ENCODE results near the gene PREX1. TPM values are rescaled to one million over a fixed set of nuclear protein-coding genes. Genes with fewer than 3 reads are reported as not detected.

Gene PREX1
- total RNA-seq, 1 experiment from 2014 or later: 3.3 TPM

DNA sequence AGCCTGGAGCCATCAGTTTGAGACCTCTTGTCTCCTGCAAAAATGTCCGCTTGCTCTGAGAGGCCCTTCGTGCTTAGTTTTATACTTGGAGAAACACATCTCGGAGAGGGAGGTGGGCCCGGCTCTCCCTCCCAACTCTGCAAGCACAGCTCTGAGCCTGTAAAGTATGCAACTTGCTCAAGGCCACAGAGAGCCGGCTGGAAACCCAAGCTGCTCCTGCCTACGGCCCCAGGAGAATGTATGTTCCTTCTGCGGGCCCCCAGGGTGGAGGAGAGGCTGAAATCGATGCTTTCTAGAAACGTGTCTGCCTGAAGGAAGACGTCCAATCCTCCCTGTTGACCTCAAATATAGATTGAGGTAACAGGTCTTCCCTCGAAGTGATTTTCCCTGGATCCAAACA lies 205.4 kb downstream of the PREX1 start:
- Histone ChIP-seq H3K4me3 (no peak overlapping the region), H3K9me3 (ENCODE audit: insufficient read depth, low read depth) (no peaks in the 10 kb centered on the region), H3K27me3 (ENCODE audit: insufficient read depth, low read depth) (no peaks in the 10 kb centered on the region), H2AFZ (no peak overlapping the region), H3F3A (ENCODE audit: insufficient read depth, low read depth) (peaks cover 31% of the 10 kb centered on the region; the same call in 1 of the 2 replicates), H3K4me2 (no peak overlapping the region), H3K36me3 (ENCODE audit: low read depth) (no peaks in the 10 kb centered on the region), H3K4me1 (replicated peaks; ENCODE audit: insufficient read depth) (peaks cover 38% of the 10 kb centered on the region), H3K27ac (peak overlapping the region; percentile 94; the same call in 1 of the 2 replicates), H3K79me2 (ENCODE audit: low read depth) (no peaks in the 10 kb centered on the region), H4K20me1 (ENCODE audit: insufficient read depth) (no peaks in the 10 kb centered on the region), H3K9me2 (ENCODE audit: insufficient read depth) (no peaks in the 10 kb centered on the region)
- intact Hi-C loops (cut with micrococcal nuclease; ENCODE audit: unreplicated experiment): loop anchor here (5.0 to 10.0 kb wide), 3 partner anchors 555 to 1868 kb away; no protein-coding TSS in a partner anchor
- TF ChIP-seq, protein P1, sequence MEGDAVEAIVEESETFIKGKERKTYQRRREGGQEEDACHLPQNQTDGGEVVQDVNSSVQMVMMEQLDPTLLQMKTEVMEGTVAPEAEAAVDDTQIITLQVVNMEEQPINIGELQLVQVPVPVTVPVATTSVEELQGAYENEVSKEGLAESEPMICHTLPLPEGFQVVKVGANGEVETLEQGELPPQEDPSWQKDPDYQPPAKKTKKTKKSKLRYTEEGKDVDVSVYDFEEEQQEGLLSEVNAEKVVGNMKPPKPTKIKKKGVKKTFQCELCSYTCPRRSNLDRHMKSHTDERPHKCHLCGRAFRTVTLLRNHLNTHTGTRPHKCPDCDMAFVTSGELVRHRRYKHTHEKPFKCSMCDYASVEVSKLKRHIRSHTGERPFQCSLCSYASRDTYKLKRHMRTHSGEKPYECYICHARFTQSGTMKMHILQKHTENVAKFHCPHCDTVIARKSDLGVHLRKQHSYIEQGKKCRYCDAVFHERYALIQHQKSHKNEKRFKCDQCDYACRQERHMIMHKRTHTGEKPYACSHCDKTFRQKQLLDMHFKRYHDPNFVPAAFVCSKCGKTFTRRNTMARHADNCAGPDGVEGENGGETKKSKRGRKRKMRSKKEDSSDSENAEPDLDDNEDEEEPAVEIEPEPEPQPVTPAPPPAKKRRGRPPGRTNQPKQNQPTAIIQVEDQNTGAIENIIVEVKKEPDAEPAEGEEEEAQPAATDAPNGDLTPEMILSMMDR (conservative IDR thresholded peaks at IDR 0.05): no peak
- TF ChIP-seq EZH2 (IDR thresholded peaks at IDR 0.05; ENCODE audit: low read depth): no peak
- POLR2A ChIA-PET (ENCODE audit: unreplicated experiment): interaction anchor here (0.7 kb wide), 1 partner anchor 301 kb away, joined by 4 read pairs; no protein-coding TSS in a partner anchor
- DNase-seq: no peak
- CTCF ChIA-PET: no interaction called here
- no TSS peak for BruUV-seq (replicated peaks)

DNA sequence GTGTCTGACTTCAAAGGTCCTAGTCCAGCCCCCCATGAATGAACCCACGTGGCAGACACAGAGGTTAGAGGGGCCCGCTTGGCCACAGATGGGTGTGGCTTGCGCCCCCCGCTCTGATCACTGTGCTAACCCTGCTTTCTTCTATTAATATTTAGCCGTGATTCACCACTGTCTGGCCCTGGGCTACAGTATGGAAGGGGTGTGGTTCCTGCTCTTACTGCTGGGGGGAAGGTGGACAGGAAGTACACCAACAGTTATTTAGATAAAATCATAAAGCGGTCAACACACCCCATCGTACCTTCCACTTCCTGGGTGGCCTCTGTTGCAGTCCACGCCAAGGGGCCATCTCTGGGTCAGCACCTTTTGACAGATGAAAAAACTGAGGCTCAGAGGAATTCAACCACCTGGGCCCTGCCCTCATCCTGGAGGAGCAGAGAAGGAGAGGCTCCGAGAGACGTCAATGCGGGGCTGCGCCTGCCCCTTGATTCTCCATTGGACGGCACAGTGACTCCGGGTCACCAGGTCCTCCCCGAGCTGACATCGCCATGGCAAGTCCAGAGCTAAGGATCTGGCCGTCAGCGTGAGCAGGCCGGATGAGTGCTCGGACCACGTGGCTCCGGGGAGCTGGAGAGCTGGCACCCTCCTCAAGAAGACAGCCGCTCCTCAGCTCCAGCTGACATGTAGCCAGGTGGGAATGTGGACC lies 206.3 kb downstream of the PREX1 start:
- Histone ChIP-seq H2AFZ (peak overlapping the region; percentile 13), H3K9me3 (ENCODE audit: insufficient read depth, low read depth) (no peaks in the 10 kb centered on the region), H3K4me1 (replicated peaks; ENCODE audit: insufficient read depth) (peaks cover 38% of the 10 kb centered on the region), H3K4me3 (peak overlapping the region; percentile 54; the same call in 1 of the 2 replicates), H3K4me2 (peak overlapping the region; percentile 85), H3K79me2 (ENCODE audit: low read depth) (no peaks in the 10 kb centered on the region), H3F3A (ENCODE audit: insufficient read depth, low read depth) (peaks cover 31% of the 10 kb centered on the region; the same call in 1 of the 2 replicates), H4K20me1 (ENCODE audit: insufficient read depth) (no peaks in the 10 kb centered on the region), H3K27me3 (ENCODE audit: insufficient read depth, low read depth) (no peaks in the 10 kb centered on the region), H3K9me2 (ENCODE audit: insufficient read depth) (no peaks in the 10 kb centered on the region), H3K27ac (peak overlapping the region; percentile 94), H3K36me3 (ENCODE audit: low read depth) (no peaks in the 10 kb centered on the region)
- ChIA-PET POLR2A (ENCODE audit: unreplicated experiment) (interaction anchor here (0.6 to 0.7 kb wide), 4 partner anchors 302 to 1865 kb away, joined by 3 to 5 read pairs (median 4); no protein-coding TSS in a partner anchor), CTCF (interaction anchor here (0.6 to 2.6 kb wide), 9 partner anchors 13 to 908 kb away, joined by 3 to 43 read pairs (median 6); no protein-coding TSS in a partner anchor)
- no TSS peak for BruUV-seq (replicated peaks)
- DNase-seq: peak; percentile 77 to 96
- TF ChIP-seq, protein P1 (conservative IDR thresholded peaks at IDR 0.05): no peak
- TF ChIP-seq EZH2 (IDR thresholded peaks at IDR 0.05; ENCODE audit: low read depth): no peak
- intact Hi-C loops (cut with micrococcal nuclease; ENCODE audit: unreplicated experiment): loop anchor here (1.0 to 10.0 kb wide), 15 partner anchors 83 to 1867 kb away; no protein-coding TSS in a partner anchor

GRCh38 chr20:48620507-48621375 lies 207.1 kb downstream of the PREX1 start:
- BruUV-seq (replicated peaks): TSS peak; percentile 76
- POLR2A ChIA-PET (ENCODE audit: unreplicated experiment): interaction anchor here (0.6 to 1.3 kb wide), 7 partner anchors 322 to 836 kb away, joined by 3 to 32 read pairs (median 8); no protein-coding TSS in a partner anchor
- H3K27me3 ChIP-seq (ENCODE audit: insufficient read depth, low read depth): no peaks in the 10 kb centered on the region

More at GRCh38 chr20:48620507-48621375, 207.1 kb downstream of the PREX1 start:
- Histone ChIP-seq H3K9me3 (ENCODE audit: insufficient read depth, low read depth) (no peaks in the 10 kb centered on the region), H3K4me2 (peak overlapping the region; percentile 85), H4K20me1 (ENCODE audit: insufficient read depth) (no peaks in the 10 kb centered on the region), H2AFZ (peak overlapping the region; percentile 66; the same call in 1 of the 2 replicates), H3K4me1 (replicated peaks; ENCODE audit: insufficient read depth) (peaks cover 38% of the 10 kb centered on the region), H3K79me2 (ENCODE audit: low read depth) (no peaks in the 10 kb centered on the region), H3K4me3 (peak overlapping the region; percentile 54), H3F3A (ENCODE audit: insufficient read depth, low read depth) (peaks cover 31% of the 10 kb centered on the region; the same call in 1 of the 2 replicates), H3K27ac (peak overlapping the region; percentile 94), H3K9me2 (ENCODE audit: insufficient read depth) (no peaks in the 10 kb centered on the region), H3K36me3 (ENCODE audit: low read depth) (no peaks in the 10 kb centered on the region)
- CTCF ChIA-PET: interaction anchor here (0.5 to 2.6 kb wide), 37 partner anchors 23 to 1346 kb away, joined by 3 to 43 read pairs (median 4); no protein-coding TSS in a partner anchor
- intact Hi-C loops (cut with micrococcal nuclease; ENCODE audit: unreplicated experiment): loop anchor here (1.0 to 10.0 kb wide), 21 partner anchors 75 to 1866 kb away; no protein-coding TSS in a partner anchor
- DNase-seq: peak; percentile 96 to 99
- TF ChIP-seq EZH2 (IDR thresholded peaks at IDR 0.05; ENCODE audit: low read depth): no peak
- TF ChIP-seq, protein P1 (conservative IDR thresholded peaks at IDR 0.05): peak; percentile 90

All from PC-9 (cell line).